Activated CD4-positive, CD25-positive, alpha-beta regulatory T cell treated with anti-CD3 and anti-CD28 coated beads, Interleukin-2, amount 50 U/mL, for 24 hours (primary cell): ENCODE data around the gene WDR19.

ENCODE experiments used
- ATAC-seq, 2 donors: fragments of 150-1000 bp; cut with Tn5 transposase; one replicate each; pipeline ENCODE4 v1.10.0; 2021; ENCODE audit warnings: mild to moderate bottlenecking in 1 of 2, moderate library complexity in 1 of 2

WDR19 gene

GRCh38 chr4:39305912-39306677 lies 123.8 kb downstream of the WDR19 start:
- no peak for ATAC-seq

GRCh38 chr4:39308611-39309010 lies 126.3 kb downstream of the WDR19 start:
- no peak for ATAC-seq

GRCh38 chr4:39312816-39313215 lies 130.5 kb downstream of the WDR19 start:
- ATAC-seq = no peak

GRCh38 chr4:39319676-39320075 lies 137.3 kb downstream of the WDR19 start:
- ATAC-seq = no peak

- no peak for ATAC-seq
Observed at GRCh38 chr4:39320381-39321115, 138.2 kb downstream of the WDR19 start.

- ATAC-seq = no peak
Observed at GRCh38 chr4:39323821-39324220, 141.5 kb downstream of the WDR19 start.

GRCh38 chr4:39324446-39324845 lies 142.1 kb downstream of the WDR19 start:
- no peak for ATAC-seq

GRCh38 chr4:39324897-39325613 lies 142.7 kb downstream of the WDR19 start:
- ATAC-seq = no peak

GRCh38 chr4:39326468-39326977 lies 144.2 kb downstream of the WDR19 start:
- ATAC-seq = no peak

GRCh38 chr4:39330353-39330752 lies 148.0 kb downstream of the WDR19 start:
- no peak for ATAC-seq

- no peak for ATAC-seq
Observed at GRCh38 chr4:39331191-39331590, 148.9 kb downstream of the WDR19 start.
